ENCODE results near the gene SCAMP3.
A peak's percentile ranks its signal among the peaks of the same experiment; 100 is the strongest.
"Not testable (repeated sequence)": the region's sequence is repeated elsewhere in the genome, so short reads cannot be mapped to it uniquely, and the experiment has no call there.

Gene SCAMP3

GRCh38 chr1:155261852-155262673 is at the start of gene SCAMP3:
Gene SCAMP3, minus strand, starts transcription at chr1:155262360. Its CDS starts 209 bp downstream, at chr1:155262151.
- DNase-seq, result peak; percentile 97

- DNase-seq, result peak; percentile 33
Measured at GRCh38 chr1:155309423-155310021, 47.4 kb upstream of the SCAMP3 start.

- DNase-seq, result peak; percentile 98
Measured at GRCh38 chr1:155308493-155309422, 46.6 kb upstream of the SCAMP3 start, which contains the start of gene FDPS. Gene FDPS, plus strand, starts transcription at chr1:155308866. Its CDS starts 924 bp downstream, at chr1:155309790.

- no peak for DNase-seq
Measured at GRCh38 chr1:155307247-155307740, 45.1 kb upstream of the SCAMP3 start.

- no peak for DNase-seq
Measured at GRCh38 chr1:155305881-155306391, 43.8 kb upstream of the SCAMP3 start.

GRCh38 chr1:155304558-155305063 is 42.5 kb upstream of the SCAMP3 start:
- DNase-seq, result no peak

- DNase-seq, result no peak
Measured at GRCh38 chr1:155301342-155301841, 39.2 kb upstream of the SCAMP3 start, which contains the start of gene PKLR. Gene PKLR, minus strand, starts transcription at chr1:155301438. Its CDS starts 43 bp downstream, at chr1:155301395.

- DNase-seq, result no peak
Measured at GRCh38 chr1:155300553-155301329, 38.6 kb upstream of the SCAMP3 start.

- no peak for DNase-seq
Measured at GRCh38 chr1:155300024-155300423, 37.9 kb upstream of the SCAMP3 start.

GRCh38 chr1:155297384-155297783 is 35.2 kb upstream of the SCAMP3 start:
- DNase-seq, result no peak

- DNase-seq, result no peak
Measured at GRCh38 chr1:155296661-155297060, 34.5 kb upstream of the SCAMP3 start.

GRCh38 chr1:155295942-155296267 is 33.7 kb upstream of the SCAMP3 start:
- DNase-seq, result no peak

- DNase-seq, result no peak
Measured at GRCh38 chr1:155295183-155295941, 33.2 kb upstream of the SCAMP3 start.

- no peak for DNase-seq
Measured at GRCh38 chr1:155294520-155295182, 32.5 kb upstream of the SCAMP3 start.

- DNase-seq, result no peak
Measured at GRCh38 chr1:155293086-155293749, 31.1 kb upstream of the SCAMP3 start.

GRCh38 chr1:155291006-155291405 is 28.8 kb upstream of the SCAMP3 start:
- DNase-seq, result not testable (repeated sequence)

- no peak for DNase-seq
Measured at GRCh38 chr1:155287987-155288543, 25.9 kb upstream of the SCAMP3 start.

GRCh38 chr1:155286544-155286943 is 24.4 kb upstream of the SCAMP3 start:
- no peak for DNase-seq

GRCh38 chr1:155285631-155286044 is 23.5 kb upstream of the SCAMP3 start:
- no peak for DNase-seq

Measured in NCI-H510A treated with DMSO at 0.1 percent for 48 hours (cell line).